HG03378 (cell line): ENCODE results near the gene CACNA2D3.

Source experiments
- ATAC-seq: cut with Tn5 transposase; IDR thresholded peaks from one replicate; pipeline ENCODE4 v1.9.1; 2021; ENCODE audit warnings: mild to moderate bottlenecking, moderate library complexity; ENCODE audit not compliant: unreplicated experiment

CACNA2D3 gene

GRCh38 chr3:54262946-54263345, 140.6 kb downstream of the CACNA2D3 start:
- no peak for ATAC-seq

GRCh38 chr3:54264050-54264449, 141.7 kb downstream of the CACNA2D3 start:
- ATAC-seq, result no peak

GRCh38 chr3:54270816-54271526, 148.6 kb downstream of the CACNA2D3 start:
- ATAC-seq, result no peak

GRCh38 chr3:54273791-54274190, 151.4 kb downstream of the CACNA2D3 start:
- no peak for ATAC-seq

DNA sequence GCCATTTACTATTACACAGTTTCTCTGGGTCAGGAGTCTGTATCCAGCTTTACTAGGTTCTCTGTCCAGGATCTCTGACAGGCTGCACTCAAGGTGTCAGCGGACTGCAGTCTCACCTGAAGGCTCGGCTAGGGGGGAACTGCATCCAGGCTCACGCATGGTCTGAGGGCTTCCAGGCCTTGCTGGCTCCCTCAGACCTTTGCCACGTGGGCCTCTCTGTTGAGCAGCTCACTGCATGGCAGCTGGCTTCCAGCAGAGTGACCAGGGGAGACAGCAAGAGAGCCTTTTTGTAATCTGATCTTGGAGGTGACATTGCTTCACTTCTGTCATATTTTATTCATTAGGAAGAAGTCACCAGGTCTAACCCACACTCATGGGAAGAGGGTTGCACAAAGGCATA, 152.3 kb downstream of the CACNA2D3 start:
- no peak for ATAC-seq

- ATAC-seq, result no peak
These were observed 156.7 kb downstream of the CACNA2D3 start for GRCh38 chr3:54279005-54279583.

DNA sequence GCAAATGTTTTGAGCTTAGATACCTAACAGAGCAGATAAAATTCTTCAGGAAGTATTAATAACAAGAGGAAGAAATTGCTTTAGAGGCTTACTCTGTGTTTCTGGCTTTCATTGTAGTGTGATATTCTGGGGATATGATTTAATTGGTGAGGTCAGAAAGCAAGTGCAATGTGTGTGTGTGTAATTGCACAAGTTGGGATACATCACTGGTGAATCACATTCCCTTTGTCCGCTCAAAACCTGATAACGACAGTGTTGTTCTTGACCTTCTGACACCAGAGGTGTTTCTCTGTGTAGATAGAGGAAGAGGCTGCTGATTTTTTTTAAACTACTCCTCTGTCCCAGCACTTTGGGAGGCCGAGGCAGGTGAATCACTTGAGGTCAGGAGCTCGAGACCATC, 161.1 kb downstream of the CACNA2D3 start:
- ATAC-seq, result no peak

- no peak for ATAC-seq
These were observed 171.9 kb downstream of the CACNA2D3 start for GRCh38 chr3:54294214-54294613.

DNA sequence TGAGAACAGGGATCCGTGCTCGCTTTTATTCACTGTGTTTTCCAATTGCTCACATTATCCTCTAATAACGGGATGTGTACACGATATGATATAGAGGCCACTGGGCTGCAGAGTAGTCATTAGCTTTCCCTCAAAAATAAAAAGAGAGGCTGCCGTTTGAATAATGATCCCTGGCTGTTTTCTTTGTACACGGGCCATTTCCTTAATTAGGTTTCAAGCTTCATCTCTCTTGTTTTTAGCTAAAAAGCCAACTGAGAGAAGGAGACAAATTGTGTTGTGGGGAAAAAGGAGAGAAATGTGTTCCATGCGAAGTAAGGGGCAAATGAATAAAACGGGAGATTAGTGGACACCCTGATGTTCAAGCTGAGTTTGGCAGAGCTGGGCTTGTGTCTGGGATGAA, 174.2 kb downstream of the CACNA2D3 start:
- ATAC-seq, result no peak

DNA sequence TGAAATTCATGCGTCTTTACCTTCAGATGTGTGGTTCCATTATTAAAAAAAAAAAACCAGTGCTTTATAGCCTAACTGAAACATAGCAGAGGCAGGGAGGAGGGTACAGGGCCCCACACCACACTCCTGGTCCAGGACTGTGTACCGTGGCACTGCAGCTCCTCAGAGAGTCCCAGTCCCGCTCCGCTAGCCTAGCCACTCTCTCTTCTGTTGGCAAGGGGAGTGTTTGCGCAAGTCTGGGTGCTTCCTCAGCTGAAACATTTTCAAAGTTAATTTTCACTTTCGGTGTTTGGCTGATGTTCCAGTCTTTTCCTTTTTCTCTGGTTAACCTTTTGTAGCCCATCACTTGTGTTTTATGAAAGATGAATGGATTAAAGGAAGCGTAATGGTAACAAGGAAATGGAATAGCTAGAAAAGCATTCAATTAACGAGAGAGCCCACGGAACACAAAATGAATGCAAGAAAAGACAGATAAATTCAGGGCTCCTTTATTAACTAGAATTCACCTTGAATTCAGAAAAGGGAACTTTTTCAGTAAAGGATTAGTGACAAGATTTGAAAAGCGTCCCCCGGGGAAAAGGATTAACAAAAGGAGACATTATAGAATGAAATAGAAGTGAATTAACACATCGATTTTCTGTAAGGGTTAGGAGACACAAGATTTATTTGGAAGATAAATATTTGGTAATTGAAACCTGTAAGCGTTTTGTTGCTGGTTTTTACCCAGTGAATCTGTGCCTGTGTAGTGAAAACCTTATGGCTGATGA, 177.0 kb downstream of the CACNA2D3 start:
- ATAC-seq, result no peak

DNA sequence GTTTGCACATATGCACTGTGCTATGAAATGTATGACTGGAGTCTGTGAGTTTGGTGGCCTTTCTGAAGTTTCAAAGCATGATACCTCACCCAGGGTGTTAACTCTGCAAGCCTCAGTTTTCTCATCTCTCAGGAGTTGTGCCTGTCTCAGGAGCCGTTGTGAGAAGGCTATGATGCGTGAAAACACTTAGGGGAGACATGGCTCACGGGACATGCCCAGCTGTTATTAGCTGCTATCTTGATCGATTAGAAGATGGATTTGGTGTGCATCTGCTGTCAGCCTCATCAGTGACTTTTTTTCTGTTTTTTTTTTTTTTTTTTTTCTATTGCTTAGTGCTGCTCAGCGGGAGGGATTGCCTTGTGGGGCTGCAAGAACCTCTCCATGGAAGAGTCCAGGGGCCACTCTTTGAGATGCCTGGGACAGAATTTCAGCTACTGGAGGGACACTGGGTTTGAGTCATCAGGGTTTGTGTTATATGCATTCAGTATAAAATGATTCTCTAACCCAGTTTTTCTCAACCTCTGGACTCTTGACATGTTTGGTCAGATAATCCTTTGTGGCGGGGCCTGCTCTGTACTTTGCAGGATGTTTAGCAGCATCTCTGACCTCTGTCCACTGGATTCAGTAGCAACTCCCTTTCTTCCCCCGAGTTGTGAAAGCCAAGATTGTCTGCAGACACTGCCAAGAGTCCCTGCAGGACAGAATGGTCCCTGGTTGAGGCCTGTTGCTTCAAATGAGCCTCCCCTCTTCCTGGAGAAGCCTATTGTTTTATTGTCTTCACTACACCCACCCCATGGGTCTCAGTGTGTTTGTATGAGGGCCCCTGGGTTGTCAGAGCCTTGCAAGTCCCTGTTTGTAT, 181.4 kb downstream of the CACNA2D3 start:
- no peak for ATAC-seq

GRCh38 chr3:54304877-54305276, 182.5 kb downstream of the CACNA2D3 start:
- ATAC-seq, result no peak

DNA sequence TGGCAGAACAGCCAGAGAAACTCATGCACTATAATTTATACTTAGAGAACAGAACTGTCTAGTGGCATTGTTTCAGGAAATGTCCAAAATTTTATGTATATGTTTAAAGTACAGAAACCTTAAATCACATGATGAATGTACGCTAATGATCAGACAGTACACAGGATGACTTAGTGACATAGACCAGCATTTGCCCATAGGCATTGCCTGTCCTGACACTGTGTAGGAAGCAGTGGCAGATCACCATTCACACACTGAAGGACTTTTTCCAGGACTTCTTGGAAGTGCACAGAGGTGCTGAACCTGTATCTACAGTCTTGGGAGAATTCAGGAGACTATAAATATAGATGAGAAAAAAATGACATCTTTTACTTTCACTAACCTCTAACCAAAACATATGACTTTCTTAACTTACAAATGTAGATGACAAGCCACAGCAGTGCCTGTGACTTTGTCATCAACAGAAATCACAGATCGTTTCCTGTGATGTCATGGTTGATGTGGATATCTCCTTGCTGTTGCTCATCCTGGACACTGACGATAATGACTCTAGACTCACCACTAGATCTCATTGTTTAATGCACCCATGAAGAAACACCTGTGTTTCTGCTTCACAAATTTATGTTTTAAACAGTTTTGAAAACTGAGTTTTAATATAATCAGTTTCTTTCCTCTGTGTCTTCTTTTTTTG, 183.2 kb downstream of the CACNA2D3 start:
- ATAC-seq, result no peak

DNA sequence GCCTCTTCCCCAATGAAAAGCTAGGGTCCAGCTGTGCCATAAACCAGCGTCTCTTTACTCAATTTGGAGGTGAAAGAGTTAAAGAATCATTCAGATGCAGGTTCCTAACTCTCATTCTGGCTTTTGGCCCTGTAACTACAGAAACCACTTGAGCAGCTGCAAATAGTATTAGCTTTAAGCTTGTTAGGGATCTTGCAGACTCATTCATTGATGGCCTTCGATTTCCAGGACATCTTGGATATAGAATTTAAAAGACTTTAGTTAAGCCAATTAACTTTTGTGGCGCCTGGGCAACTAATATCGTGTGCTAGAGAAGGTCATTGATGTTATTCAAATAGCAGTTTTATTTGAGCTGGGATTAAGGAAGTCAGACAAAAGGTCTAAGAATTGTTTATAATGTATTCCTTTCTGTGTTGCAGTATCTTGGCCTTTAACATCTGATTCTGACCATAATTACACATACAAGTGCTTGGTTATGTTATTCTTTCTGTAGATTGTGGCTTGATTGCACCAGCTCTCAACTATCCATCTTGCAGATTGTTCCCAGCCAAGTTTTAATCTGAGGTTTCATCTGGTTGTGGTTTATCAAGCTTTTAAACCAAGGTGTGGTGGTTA, 185.3 kb downstream of the CACNA2D3 start:
- no peak for ATAC-seq

DNA sequence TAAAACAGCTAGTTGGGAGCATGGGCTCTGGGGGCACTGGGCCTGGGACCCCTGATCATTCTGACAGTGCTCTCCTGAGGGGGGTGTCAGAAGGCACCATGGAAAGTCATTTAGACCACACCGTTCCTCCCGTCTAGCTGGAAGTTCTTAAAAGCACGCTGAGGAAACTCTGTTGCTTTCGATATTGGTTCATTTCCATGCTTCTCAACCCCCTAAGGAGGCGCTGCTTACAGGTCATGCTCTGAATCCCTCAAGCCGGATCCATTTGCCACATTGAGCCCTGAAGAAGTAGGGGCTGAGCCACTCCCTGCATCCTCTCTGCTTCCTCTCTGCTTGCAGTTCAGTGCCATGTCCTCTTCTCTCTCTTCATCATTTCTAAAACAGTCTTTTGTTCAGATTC, 187.2 kb downstream of the CACNA2D3 start:
- ATAC-seq, result no peak

DNA sequence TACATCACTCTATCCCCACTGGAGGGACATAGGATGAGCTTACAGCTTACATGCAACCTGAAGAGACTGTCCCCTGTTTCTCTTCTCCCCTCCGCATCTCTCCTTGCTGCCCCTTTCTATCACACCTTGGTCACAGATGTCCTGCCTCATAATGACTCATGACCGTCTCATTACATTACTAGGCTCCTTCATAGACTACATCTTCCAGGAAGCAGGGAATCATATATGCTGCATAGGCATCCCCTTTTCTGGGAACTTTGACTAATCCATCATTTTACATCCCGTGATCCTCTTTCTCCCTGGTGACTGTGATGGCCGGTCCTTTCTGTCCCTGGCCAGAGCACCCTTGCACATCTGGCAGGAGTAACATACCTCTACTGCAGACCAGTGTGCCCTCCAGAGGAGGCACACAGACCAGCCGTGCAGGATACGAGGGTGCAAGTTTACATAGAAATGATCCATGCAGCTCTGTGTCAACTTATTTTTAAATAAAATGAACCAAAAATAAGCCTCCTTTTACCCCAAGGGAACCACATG, 188.9 kb downstream of the CACNA2D3 start:
- no peak for ATAC-seq

GRCh38 chr3:54312156-54312899, 190.0 kb downstream of the CACNA2D3 start:
- no peak for ATAC-seq

DNA sequence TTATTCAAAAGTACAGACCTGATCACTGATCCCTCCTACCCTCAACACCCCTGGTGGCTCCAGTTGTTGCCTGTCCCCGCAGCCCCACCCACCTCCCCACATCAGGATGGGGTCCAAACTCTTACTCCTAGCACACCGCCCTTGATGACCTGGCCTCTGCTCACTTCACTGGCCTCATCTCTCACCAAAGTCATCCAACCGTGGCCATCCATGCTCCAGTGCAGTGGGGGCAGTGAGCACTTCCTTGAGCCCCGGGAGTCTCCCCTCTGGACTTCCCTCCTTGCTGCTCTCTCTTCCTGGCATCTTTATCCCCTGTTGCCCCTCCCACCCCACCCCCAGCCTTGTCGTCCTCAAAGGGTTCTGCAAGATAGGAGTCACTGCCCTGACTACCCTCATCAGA, 191.1 kb downstream of the CACNA2D3 start:
- ATAC-seq, result no peak

- ATAC-seq, result no peak
These were observed 199.2 kb downstream of the CACNA2D3 start for GRCh38 chr3:54321520-54321919.
